Measurements from ENCODE around the gene PTPRM. TPM values are rescaled to one million over a fixed set of nuclear protein-coding genes. Genes with fewer than 3 reads are reported as not detected.

Gene PTPRM
- total RNA-seq, 1 donor from 2014 or later, result 10.7 TPM

DNA sequence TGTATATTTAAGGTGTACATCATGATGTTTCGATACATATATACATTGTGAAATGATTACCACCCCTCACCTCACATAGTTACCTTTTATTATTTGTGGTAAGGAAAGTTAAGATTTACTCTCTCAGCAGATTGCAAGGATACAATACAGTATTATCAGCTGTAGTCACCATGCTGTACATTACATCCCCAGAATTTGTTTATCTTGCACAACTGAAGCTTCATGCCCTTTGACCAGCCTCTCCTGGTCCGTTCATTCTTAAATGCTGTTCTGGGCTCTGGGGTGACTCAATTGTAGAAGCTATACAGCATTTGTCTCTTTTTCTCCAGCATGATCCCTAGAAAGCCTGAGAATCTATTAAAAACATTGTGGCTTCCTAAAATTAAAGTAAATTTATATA, 90.8 kb downstream of the PTPRM start:
- H3K36me3 Mint-ChIP-seq (ENCODE audit: low read depth), result no peaks in the 10 kb centered on the region
- H3K27ac Mint-ChIP-seq, result no peak overlapping the region
- intact Hi-C loops (cut with micrococcal nuclease), result no loop called here

DNA sequence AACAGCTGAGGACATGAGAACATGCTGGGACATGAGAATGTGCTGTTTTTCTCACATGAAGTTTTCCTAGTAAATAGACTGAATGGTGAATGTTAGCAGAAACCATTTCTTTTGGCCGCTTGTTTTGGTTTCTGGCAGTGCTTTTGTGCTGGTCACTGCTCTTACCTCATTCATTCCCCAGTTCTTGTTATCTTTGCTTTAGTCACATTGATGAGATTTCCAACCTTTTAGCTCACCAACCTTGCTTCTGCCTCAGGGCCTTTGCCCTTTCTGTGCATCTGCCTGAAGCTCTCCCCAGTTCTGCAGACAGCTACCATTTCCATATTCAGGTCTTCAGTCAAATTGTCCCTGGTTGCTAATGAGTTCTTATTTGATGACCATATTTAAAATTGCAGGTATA, 91.6 kb downstream of the PTPRM start:
- H3K9me3 Mint-ChIP-seq, result no peaks in the 10 kb centered on the region
- H3K4me3 Mint-ChIP-seq, result no peak overlapping the region
- intact Hi-C loops (cut with micrococcal nuclease), result no loop called here
- H3K4me1 Mint-ChIP-seq (ENCODE audit: low read depth), result no peaks in the 10 kb centered on the region
- DNase-seq (ENCODE audit: low spot score), result no peak
- H3K36me3 Mint-ChIP-seq (ENCODE audit: low read depth), result no peaks in the 10 kb centered on the region
- no peak overlapping the region for H3K27ac Mint-ChIP-seq
- H3K27me3 Mint-ChIP-seq (ENCODE audit: insufficient read depth), result no peaks in the 10 kb centered on the region

More for the DNA sequence above, 90.8 kb downstream of the PTPRM start:
- no peak for DNase-seq (ENCODE audit: low spot score)
- H3K4me1 Mint-ChIP-seq (ENCODE audit: low read depth), result no peaks in the 10 kb centered on the region
- no peak overlapping the region for H3K4me3 Mint-ChIP-seq
- peaks cover 4% of the 10 kb centered on the region for H3K9me3 Mint-ChIP-seq
- no peaks in the 10 kb centered on the region for H3K27me3 Mint-ChIP-seq (ENCODE audit: insufficient read depth)

DNA sequence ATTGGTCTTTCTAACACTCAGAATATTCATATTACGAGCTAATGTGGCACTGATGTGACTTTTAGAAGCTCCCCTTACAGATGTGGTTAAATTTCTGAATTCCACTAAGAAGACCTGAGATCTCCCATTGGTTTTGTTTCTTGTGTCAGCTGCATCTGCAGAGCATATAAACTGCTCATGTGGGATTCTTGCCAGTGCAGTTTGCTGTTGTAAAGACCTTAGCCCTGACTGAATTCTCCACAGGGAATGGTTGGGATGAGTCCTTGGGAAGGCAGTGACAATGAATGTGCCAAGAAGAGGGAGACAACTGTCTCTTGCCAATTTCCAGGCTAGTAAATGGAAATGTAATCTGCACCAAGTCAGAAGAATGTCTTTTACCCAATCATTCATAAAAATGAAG, 94.1 kb downstream of the PTPRM start:
- Mint-ChIP-seq H3K27ac (no peak overlapping the region), H3K4me3 (no peak overlapping the region), H3K36me3 (ENCODE audit: low read depth) (no peaks in the 10 kb centered on the region), H3K4me1 (ENCODE audit: low read depth) (no peaks in the 10 kb centered on the region), H3K9me3 (no peaks in the 10 kb centered on the region), H3K27me3 (ENCODE audit: insufficient read depth) (no peaks in the 10 kb centered on the region)
- intact Hi-C loops (cut with micrococcal nuclease), result no loop called here
- DNase-seq (ENCODE audit: low spot score), result no peak

DNA sequence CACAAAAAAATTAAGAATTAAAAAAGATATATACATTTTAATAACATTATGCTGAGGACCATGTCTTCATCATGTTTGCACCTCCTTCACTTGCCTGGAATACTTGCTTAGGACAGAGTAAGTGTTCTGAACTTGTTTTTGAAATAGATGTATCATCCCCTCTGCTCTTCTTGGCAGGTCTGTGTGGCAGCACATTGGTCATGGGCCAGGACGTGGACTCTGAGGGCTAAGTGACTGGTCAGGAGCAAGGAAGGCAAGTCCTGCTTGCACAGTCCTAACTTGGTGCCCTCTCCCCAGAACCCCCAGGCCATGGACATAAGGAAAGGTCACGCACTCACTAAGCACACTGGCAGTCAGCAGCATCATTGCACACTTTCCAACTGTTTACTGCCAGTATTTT, 95.8 kb downstream of the PTPRM start:
- no peak for DNase-seq (ENCODE audit: low spot score)
- no peaks in the 10 kb centered on the region for H3K9me3 Mint-ChIP-seq
- no peaks in the 10 kb centered on the region for H3K36me3 Mint-ChIP-seq (ENCODE audit: low read depth)
- H3K27ac Mint-ChIP-seq, result no peak overlapping the region
- no peaks in the 10 kb centered on the region for H3K27me3 Mint-ChIP-seq (ENCODE audit: insufficient read depth)
- intact Hi-C loops (cut with micrococcal nuclease), result no loop called here
- no peaks in the 10 kb centered on the region for H3K4me1 Mint-ChIP-seq (ENCODE audit: low read depth)
- H3K4me3 Mint-ChIP-seq, result no peak overlapping the region

DNA sequence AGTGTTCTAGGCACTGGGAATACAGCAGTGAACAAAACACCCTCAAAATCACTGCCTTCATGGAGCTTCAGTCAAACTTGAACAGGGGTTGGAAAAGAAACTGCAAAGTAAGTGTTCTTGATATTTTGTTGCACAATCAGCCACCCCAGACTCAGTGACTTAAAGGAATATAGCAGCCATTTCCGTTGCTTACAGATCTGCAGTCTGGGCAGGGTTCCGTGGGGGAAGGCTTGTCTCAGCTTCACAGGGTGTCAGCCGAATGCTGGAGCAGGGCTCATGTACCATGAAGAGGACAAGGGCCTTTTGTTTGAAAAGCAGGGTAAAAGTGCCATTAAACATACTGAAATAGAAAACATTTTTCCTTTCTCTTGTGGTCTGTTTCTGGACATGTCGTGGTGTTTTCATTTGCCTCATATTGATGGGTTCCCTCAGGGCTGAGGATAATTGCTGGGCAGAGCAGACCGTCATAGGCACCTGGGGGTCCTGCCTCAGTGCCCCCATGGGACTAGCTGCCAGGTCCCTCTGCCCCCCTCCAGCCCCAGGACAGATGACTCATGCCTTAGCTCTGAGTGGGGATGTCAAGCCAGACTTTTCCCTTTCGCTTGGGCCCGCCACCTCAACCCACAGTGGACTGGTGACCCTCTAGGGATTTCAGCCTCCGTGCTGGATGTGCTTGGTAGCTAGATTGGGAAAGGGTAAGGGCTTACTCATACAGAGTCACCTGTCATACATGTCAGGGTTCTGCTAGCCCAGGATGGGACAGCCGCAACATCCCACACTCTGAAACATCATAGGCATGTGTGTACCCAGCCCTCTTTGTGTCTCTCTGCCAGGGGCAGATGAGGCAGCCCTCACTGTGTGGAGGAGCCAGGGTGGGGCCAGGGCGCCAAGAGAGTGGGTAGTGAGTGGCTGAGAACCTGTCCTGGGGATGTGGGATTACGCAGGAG, 96.5 kb downstream of the PTPRM start:
- Mint-ChIP-seq H3K4me1 (ENCODE audit: low read depth) (no peaks in the 10 kb centered on the region), H3K9me3 (no peaks in the 10 kb centered on the region), H3K4me3 (no peak overlapping the region), H3K36me3 (ENCODE audit: low read depth) (no peaks in the 10 kb centered on the region), H3K27me3 (ENCODE audit: insufficient read depth) (no peaks in the 10 kb centered on the region), H3K27ac (no peak overlapping the region)
- intact Hi-C loops (cut with micrococcal nuclease), result no loop called here
- no peak for DNase-seq (ENCODE audit: low spot score)

DNA sequence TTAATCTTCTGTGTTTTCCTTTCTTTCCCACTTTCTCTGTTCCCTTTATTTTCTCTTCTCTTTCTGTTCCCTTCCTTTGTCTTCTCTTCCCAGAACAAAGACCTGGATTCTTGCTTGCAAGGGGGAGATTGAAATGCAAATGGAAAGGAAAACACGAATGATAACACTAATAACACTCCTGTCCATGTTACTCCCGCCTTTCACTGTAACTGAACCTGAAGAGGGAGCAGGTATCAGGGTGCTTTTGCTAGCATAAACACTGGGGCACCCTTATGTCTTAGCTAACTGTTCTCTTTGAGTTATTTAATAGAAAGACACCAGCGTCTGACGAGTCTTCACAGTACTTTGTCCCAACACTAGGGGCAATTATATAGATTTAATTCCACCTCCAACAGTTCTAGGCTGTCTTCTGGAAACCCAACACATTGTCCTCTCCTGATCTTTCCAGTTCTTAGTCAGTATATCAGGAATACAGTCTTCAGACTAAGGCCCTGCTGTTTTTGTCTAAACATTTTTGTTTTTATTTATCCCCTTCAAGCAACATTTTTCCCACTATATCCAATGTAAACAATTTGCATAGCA, 99.2 kb downstream of the PTPRM start:
- Mint-ChIP-seq H3K36me3 (ENCODE audit: low read depth) (no peaks in the 10 kb centered on the region), H3K27ac (no peak overlapping the region), H3K9me3 (no peaks in the 10 kb centered on the region), H3K4me3 (no peak overlapping the region), H3K4me1 (ENCODE audit: low read depth) (no peaks in the 10 kb centered on the region), H3K27me3 (ENCODE audit: insufficient read depth) (no peaks in the 10 kb centered on the region)
- intact Hi-C loops (cut with micrococcal nuclease), result no loop called here
- no peak for DNase-seq (ENCODE audit: low spot score)

DNA sequence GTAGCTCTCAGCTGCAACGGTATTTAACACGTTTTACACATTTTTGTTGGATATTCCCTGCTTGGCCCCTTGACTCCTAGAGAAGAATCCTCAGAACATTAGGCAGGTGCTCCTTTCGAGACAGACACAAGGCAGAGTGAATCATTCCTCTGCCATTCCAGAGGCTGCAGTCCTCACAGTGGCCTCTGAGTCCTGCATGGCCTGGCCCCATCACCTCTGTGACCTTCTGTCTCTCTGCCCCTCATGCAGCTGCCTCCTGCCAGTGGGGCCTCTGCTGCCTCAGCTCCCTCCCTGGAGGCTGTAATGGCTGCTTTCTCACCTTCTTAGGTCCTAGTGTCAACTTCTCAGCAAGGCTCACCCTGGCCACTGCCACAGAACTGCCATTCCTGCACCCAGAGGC, 101.3 kb downstream of the PTPRM start:
- Mint-ChIP-seq H3K4me3 (no peak overlapping the region), H3K27me3 (ENCODE audit: insufficient read depth) (no peaks in the 10 kb centered on the region), H3K9me3 (no peaks in the 10 kb centered on the region), H3K27ac (no peak overlapping the region), H3K4me1 (ENCODE audit: low read depth) (no peaks in the 10 kb centered on the region), H3K36me3 (ENCODE audit: low read depth) (no peaks in the 10 kb centered on the region)
- intact Hi-C loops (cut with micrococcal nuclease), result no loop called here
- no peak for DNase-seq (ENCODE audit: low spot score)

DNA sequence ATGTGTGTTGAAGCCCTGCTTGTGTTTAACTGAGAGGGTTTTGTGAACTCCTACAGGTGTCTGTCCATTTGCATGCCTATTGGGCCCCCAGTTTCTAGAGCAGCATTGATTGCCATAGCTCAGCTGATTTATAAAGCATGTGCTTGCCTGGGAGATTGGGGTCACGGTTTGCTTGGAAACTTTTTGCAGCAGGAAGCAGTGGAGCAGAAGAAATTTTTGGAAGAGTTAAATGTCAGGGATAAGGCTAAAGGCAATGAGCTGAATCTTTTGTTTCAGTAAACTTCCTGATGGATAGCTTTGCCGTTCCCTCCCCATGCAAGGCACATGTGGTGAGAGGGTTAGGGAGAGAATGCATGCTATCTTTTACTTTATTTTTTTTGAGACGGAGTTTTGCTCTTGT, 102.2 kb downstream of the PTPRM start:
- no peaks in the 10 kb centered on the region for H3K9me3 Mint-ChIP-seq
- intact Hi-C loops (cut with micrococcal nuclease), result no loop called here
- no peaks in the 10 kb centered on the region for H3K27me3 Mint-ChIP-seq (ENCODE audit: insufficient read depth)
- H3K4me3 Mint-ChIP-seq, result no peak overlapping the region
- DNase-seq (ENCODE audit: low spot score), result no peak
- no peaks in the 10 kb centered on the region for H3K36me3 Mint-ChIP-seq (ENCODE audit: low read depth)
- H3K27ac Mint-ChIP-seq, result no peak overlapping the region
- no peaks in the 10 kb centered on the region for H3K4me1 Mint-ChIP-seq (ENCODE audit: low read depth)

DNA sequence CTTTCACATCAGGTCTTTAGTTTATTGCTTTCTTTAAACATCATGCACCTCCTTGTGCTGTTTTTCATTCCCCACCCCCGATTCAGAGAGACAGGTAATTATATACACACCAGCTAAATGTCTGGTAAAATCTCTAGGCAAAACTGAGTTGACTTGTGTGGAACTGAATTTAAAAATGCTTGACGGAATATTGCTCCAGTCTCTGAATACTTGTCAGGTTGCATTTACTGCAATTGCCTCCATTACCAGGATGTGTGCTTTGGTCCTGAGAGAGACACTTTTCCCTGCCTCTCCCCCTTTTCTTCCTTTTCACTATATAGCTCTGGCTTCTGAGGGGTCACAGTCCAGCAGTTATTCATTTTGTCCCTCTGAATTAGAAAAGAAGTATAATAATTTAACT, 104.0 kb downstream of the PTPRM start:
- intact Hi-C loops (cut with micrococcal nuclease), result no loop called here
- no peaks in the 10 kb centered on the region for H3K27me3 Mint-ChIP-seq (ENCODE audit: insufficient read depth)
- H3K9me3 Mint-ChIP-seq, result no peaks in the 10 kb centered on the region
- DNase-seq (ENCODE audit: low spot score), result no peak
- H3K36me3 Mint-ChIP-seq (ENCODE audit: low read depth), result no peaks in the 10 kb centered on the region
- no peak overlapping the region for H3K27ac Mint-ChIP-seq
- H3K4me1 Mint-ChIP-seq (ENCODE audit: low read depth), result no peaks in the 10 kb centered on the region
- H3K4me3 Mint-ChIP-seq, result no peak overlapping the region

DNA sequence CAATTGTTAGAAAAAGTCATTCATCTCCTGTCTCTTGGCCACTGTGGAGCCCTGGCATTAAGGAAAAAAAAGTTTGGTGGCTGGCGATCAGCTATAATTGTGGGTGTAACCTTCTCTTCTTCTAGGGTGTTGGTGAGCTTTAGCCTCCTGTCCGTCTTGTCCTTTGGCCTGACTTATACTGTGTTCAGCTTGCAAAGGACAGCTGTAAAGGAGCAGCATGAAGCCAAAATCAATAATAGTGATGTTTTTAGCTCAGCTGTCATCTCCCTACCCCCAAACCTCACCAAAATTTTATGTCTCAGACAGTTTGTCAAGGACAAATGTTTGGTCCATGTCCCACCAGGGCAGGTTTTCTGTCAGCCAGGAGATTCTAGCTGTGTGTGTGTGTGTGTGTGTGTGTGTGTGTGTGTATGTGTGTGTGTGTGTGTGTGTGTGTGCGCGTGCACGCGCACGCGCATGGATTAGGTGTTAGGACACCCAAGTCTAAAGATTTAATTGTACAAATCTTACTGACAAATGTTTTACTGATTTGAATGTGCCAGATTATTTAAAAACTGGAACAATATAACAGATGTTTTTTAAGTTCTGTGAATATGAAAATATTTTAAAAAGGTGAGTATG, 109.2 kb downstream of the PTPRM start:
- H3K27ac Mint-ChIP-seq, result no peak overlapping the region
- H3K9me3 Mint-ChIP-seq, result no peaks in the 10 kb centered on the region
- no peaks in the 10 kb centered on the region for H3K4me1 Mint-ChIP-seq (ENCODE audit: low read depth)
- no peak overlapping the region for H3K4me3 Mint-ChIP-seq
- no peaks in the 10 kb centered on the region for H3K27me3 Mint-ChIP-seq (ENCODE audit: insufficient read depth)
- H3K36me3 Mint-ChIP-seq (ENCODE audit: low read depth), result no peaks in the 10 kb centered on the region
- DNase-seq (ENCODE audit: low spot score), result no peak
- intact Hi-C loops (cut with micrococcal nuclease), result no loop called here

DNA sequence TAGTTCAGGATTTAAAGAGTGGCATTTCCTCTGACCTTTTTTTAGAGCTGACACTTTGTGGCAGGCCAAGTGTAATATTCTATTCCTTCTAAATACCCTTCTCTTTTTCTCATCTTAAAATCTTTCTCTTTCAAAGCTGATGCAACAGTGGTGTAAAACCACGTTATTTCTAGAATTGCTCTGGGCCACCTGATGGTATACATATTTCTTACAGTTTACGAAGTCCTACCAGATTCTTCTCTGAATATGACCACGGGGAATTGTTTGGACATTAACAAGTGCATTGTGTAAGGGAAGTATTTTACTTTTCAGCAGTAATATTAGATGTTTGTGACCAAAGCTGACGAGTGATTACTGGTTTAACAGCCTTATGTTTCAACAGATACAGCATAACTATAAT, 109.9 kb downstream of the PTPRM start:
- H3K27ac Mint-ChIP-seq, result no peak overlapping the region
- no peaks in the 10 kb centered on the region for H3K36me3 Mint-ChIP-seq (ENCODE audit: low read depth)
- no peaks in the 10 kb centered on the region for H3K27me3 Mint-ChIP-seq (ENCODE audit: insufficient read depth)
- no peaks in the 10 kb centered on the region for H3K4me1 Mint-ChIP-seq (ENCODE audit: low read depth)
- H3K9me3 Mint-ChIP-seq, result no peaks in the 10 kb centered on the region
- no peak for DNase-seq (ENCODE audit: low spot score)
- intact Hi-C loops (cut with micrococcal nuclease), result no loop called here
- H3K4me3 Mint-ChIP-seq, result no peak overlapping the region

DNA sequence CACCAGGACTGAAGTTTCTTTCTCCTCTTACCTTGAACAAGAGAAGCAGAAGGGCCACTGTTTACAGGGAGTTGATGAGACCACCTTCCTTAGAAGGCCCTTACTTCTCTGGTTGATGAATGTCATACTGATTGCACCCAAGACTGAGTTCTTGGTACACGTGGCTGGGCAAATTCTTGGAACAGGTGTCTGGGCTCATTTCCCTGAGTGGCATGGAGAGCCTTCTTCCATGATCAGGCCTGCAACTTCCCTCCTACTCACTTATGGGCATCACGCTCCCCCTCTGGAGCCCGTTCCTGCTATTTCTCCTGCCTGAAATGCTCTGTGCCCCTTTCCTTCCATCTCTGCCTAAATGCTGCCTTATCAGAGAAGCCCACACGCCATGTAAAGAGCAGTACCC, 110.3 kb downstream of the PTPRM start:
- H3K4me3 Mint-ChIP-seq, result no peak overlapping the region
- no peaks in the 10 kb centered on the region for H3K36me3 Mint-ChIP-seq (ENCODE audit: low read depth)
- H3K4me1 Mint-ChIP-seq (ENCODE audit: low read depth), result no peaks in the 10 kb centered on the region
- no peak for DNase-seq (ENCODE audit: low spot score)
- no peaks in the 10 kb centered on the region for H3K9me3 Mint-ChIP-seq
- intact Hi-C loops (cut with micrococcal nuclease), result no loop called here
- H3K27me3 Mint-ChIP-seq (ENCODE audit: insufficient read depth), result no peaks in the 10 kb centered on the region
- H3K27ac Mint-ChIP-seq, result no peak overlapping the region

DNA sequence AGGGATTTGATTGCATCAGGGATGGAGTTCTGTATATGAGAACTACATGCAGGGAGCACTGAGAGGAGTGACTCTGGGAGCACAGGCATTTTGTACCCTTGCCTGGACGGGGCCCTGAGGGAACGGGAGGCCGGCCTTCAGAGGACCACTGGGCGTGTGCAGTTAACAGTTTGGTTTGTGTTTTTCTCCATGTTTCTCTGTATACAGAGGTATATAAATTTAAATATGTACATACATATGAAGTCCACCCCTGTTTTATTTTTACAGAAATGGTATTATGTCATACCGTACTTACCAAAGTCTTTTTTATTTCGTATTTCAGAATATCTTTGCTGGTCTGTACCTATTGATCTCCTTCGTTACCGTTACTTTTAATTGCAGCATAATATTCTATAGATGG, 111.3 kb downstream of the PTPRM start:
- no peaks in the 10 kb centered on the region for H3K27me3 Mint-ChIP-seq (ENCODE audit: insufficient read depth)
- intact Hi-C loops (cut with micrococcal nuclease), result no loop called here
- H3K4me3 Mint-ChIP-seq, result no peak overlapping the region
- no peaks in the 10 kb centered on the region for H3K36me3 Mint-ChIP-seq (ENCODE audit: low read depth)
- no peak for DNase-seq (ENCODE audit: low spot score)
- no peaks in the 10 kb centered on the region for H3K9me3 Mint-ChIP-seq
- no peak overlapping the region for H3K27ac Mint-ChIP-seq
- no peaks in the 10 kb centered on the region for H3K4me1 Mint-ChIP-seq (ENCODE audit: low read depth)

Data from activated T-helper 1 cell treated with anti-CD3 and anti-CD28 coated beads, Interleukin-12 subunit alpha, Interleukin-12 subunit beta, Interleukin-2, Interleukin-4 antibody, amounts not matched to agents 30 ng/mL and 10 ng/mL and 1 ng/mL, durations not matched to agents 14 hours and 24 hours and 36 hours (primary cell).